HepG2 (cell line): ENCODE data around the gene TYR. TPM values are rescaled to one million over a fixed set of nuclear protein-coding genes. Genes with fewer than 3 reads are reported as not detected.

Experiments
- ATAC-seq: fragments of 200-7000 bp; cut with Tn5 transposase; 3 replicates; pipeline ENCODE4 v1.9.1; 2020; ENCODE audit warnings: mild to moderate bottlenecking, moderate library complexity
- BruUV-seq: library from RNA; stranded (reverse); fragments of 400-500 nt; replicated peaks from 2 replicates; lab custom pipeline; 2021; lab: Mats Ljungman, UMichigan
- CTCF ChIA-PET: fragments of 300-600 bp; formaldehyde crosslinking; extraction: SDS; loops from one replicate; lab custom pipeline; 2021; ENCODE audit warnings: low total read pairs, inconsistent platforms, low intra/inter-chr PET ratio; lab: Yijun Ruan, JAX
- POLR2A ChIA-PET: fragments of 350-600 bp; sonication (Branson Sonifier 250); formaldehyde crosslinking; loops from one replicate; lab custom pipeline; 2020; ENCODE audit warnings: antibody characterized with exemption, inconsistent platforms; lab: Yijun Ruan, JAX
- DNase-seq: peaks from one replicate; pipeline ENCODE4 v3.0.0-alpha.2; 2015; ENCODE audit warnings: low spot score
- FAIRE-seq: peaks from 3 replicates; lab custom pipeline; 2011; peaks lifted over from hg19 to GRCh38; lab: Jason Lieb, UNC
- H2AFZ ChIP-seq: one replicate; pipeline ENCODE4 v1.6.1; 2011; ENCODE audit warnings: low read length, inconsistent platforms
- H3K27ac ChIP-seq: fragments of 300-600 bp; 3 replicates; pipeline ENCODE4 v1.8.0; 2011; ENCODE audit warnings: mixed run types, mild to moderate bottlenecking, mixed read lengths, low read length, inconsistent platforms; ENCODE audit not compliant: insufficient read depth; ENCODE audit errors: extremely low read length
- H3K27me3 ChIP-seq, 2 experiments: fragments of 200-600 bp in 1 of 2; 2 replicates in 1 of 2; 3 replicates in 1 of 2; pipeline versions ENCODE4 v1.6.0 to v1.8.0; 2011; ENCODE audit warnings: low read length in 2 of 2, mild to moderate bottlenecking in 2 of 2, moderate library complexity in 2 of 2, inconsistent platforms in 1 of 2; ENCODE audit not compliant: insufficient read depth in 2 of 2, control insufficient read depth in 1 of 2
- H3K36me3 ChIP-seq, 2 experiments: fragments of 200-600 bp in 1 of 2; replicated peaks in 1 of 2; 2 replicates in 1 of 2; 3 replicates in 1 of 2; pipeline versions ENCODE4 v1.5.1 to v1.8.0; 2011; ENCODE audit warnings: low read length in 2 of 2, inconsistent platforms in 1 of 2; ENCODE audit not compliant: insufficient read depth in 2 of 2, control insufficient read depth in 1 of 2
- H3K4me1 ChIP-seq: 2 replicates; pipeline ENCODE4 v1.5.1; 2012; ENCODE audit warnings: low read length, inconsistent platforms; ENCODE audit not compliant: insufficient read depth
- H3K4me2 ChIP-seq: 2 replicates; pipeline ENCODE4 v1.6.0; 2011; ENCODE audit warnings: low read depth, low read length, inconsistent platforms
- H3K4me3 ChIP-seq, 3 experiments: fragments of 200-600 bp in 1 of 3; sonication (generic), shearing (Covaris generic) in 1 of 3; replicated peaks in 1 of 3; 2 replicates each; pipeline ENCODE4 v1.5.1; 2011 to 2016; ENCODE audit warnings: low read length in 3 of 3, inconsistent platforms in 2 of 3, low read depth in 2 of 3, mild to moderate bottlenecking in 2 of 3, control low read depth in 1 of 3, mixed read lengths in 1 of 3; ENCODE audit not compliant: insufficient read depth in 1 of 3
- H3K79me2 ChIP-seq: one replicate; pipeline ENCODE4 v1.6.1; 2011; ENCODE audit warnings: low read length, inconsistent platforms; ENCODE audit not compliant: insufficient read depth
- H3K9ac ChIP-seq: 2 replicates; pipeline ENCODE4 v1.6.0; 2011; ENCODE audit warnings: mild to moderate bottlenecking, low read depth, low read length, inconsistent platforms; ENCODE audit not compliant: insufficient read depth
- H3K9me3 ChIP-seq: 2 replicates; pipeline ENCODE4 v1.5.1; 2012; ENCODE audit warnings: mild to moderate bottlenecking, low read length
- H4K20me1 ChIP-seq: 2 replicates; pipeline ENCODE4 v1.6.0; 2011; ENCODE audit warnings: inconsistent platforms, mild to moderate bottlenecking, low read length, moderate library complexity; ENCODE audit not compliant: insufficient read depth
- CHCHD3 ChIP-seq: sonication (generic); formaldehyde crosslinking; IDR thresholded peaks from 2 replicates; pipeline ENCODE4 v1.8.0; 2022; ENCODE audit warnings: mild to moderate bottlenecking, missing genetic modification reagents, moderate library complexity
- FOXC1 ChIP-seq: sonication (generic); formaldehyde crosslinking; IDR thresholded peaks from 2 replicates; pipeline ENCODE4 v1.8.0; 2022; ENCODE audit warnings: mild to moderate bottlenecking, missing genetic modification reagents, borderline replicate concordance
- HDAC6 ChIP-seq: fragments of 200-600 bp; sonication (generic); IDR thresholded peaks from 2 replicates; pipeline ENCODE4 v1.7.0; 2017; ENCODE audit warnings: mild to moderate bottlenecking, antibody characterized with exemption, low read length, low read depth
- KLF16 ChIP-seq, 2 experiments: sonication (generic) in 1 of 2; formaldehyde crosslinking in 1 of 2; IDR thresholded peaks; 2 replicates each; pipeline versions ENCODE4 v1.6.1 to v1.8.0; 2016 to 2023; ENCODE audit warnings: missing genetic modification reagents in 2 of 2, missing compliant biosample characterization in 1 of 2
- XBP1 ChIP-seq: sonication (generic); formaldehyde crosslinking; IDR thresholded peaks from 2 replicates; pipeline ENCODE4 v1.5.0; 2020; ENCODE audit warnings: missing genetic modification reagents
- ZC3H13 ChIP-seq: sonication (generic); formaldehyde crosslinking; IDR thresholded peaks from 2 replicates; pipeline ENCODE4 v1.8.1; 2023; ENCODE audit warnings: mild to moderate bottlenecking, missing genetic modification reagents, moderate library complexity
- ZFY ChIP-seq: sonication (generic); formaldehyde crosslinking; IDR thresholded peaks from 2 replicates; pipeline ENCODE4 v1.4.0; 2020; ENCODE audit warnings: missing genetic modification reagents
- ZNF263 ChIP-seq: sonication (generic); formaldehyde crosslinking; IDR thresholded peaks from 2 replicates; pipeline ENCODE4 v1.4.0; 2020; ENCODE audit warnings: missing genetic modification reagents
- ZNF292 ChIP-seq: sonication (generic); formaldehyde crosslinking; IDR thresholded peaks from 2 replicates; pipeline ENCODE4 v1.8.1; 2022; ENCODE audit warnings: mild to moderate bottlenecking, low read depth, missing genetic modification reagents, borderline replicate concordance
- WGBS: methylation state at CpG from one replicate; pipeline ENCODE4 v1.1.6; 2017; ENCODE audit warnings: low lambda C conversion rate; 5-methylcytosine and 5-hydroxymethylcytosine counted together
- in situ Hi-C: cut with HindIII; loops from 2 replicates; pipeline ENCODE4 v1.10.0; 2017; ENCODE audit warnings: low pct_unique_long_range_greater_than_20kb; ENCODE audit not compliant: extremely low pct_ligation_motif_present
- intact Hi-C: fragments of 100-400 bp; cut with micrococcal nuclease; formaldehyde crosslinking; loops from one replicate; pipeline ENCODE4 v1.10.0; 2022; ENCODE audit not compliant: unreplicated experiment
- polyA plus RNA-seq, 8 experiments: library from polyadenylated mRNA; depleted of rRNA in 3 of 8; stranded (reverse) in 7 of 8; unstranded in 1 of 8; fragments of >200 nt; fragmentation: Illumina TruSeq in 4 of 8; extraction: Trizol in 4 of 8; gene quantifications; 2 replicates each; pipeline versions ENCODE4 v1.2.1 to v1.2.3, GENCODE V29; 2011 to 2016; ENCODE audit warnings: low read depth in 4 of 8, missing spikeins in 1 of 8, mixed read lengths in 1 of 8; ENCODE audit not compliant: insufficient read depth in 1 of 8
- total RNA-seq, 5 experiments: library from RNA; depleted of rRNA; stranded (reverse); fragments of >200 nt; fragmentation: Illumina TruSeq; extraction: Trizol; gene quantifications; 2 replicates each; pipeline ENCODE4 v1.2.3, GENCODE V29; 2016; ENCODE audit warnings: low read depth in 1 of 5
- TF ChIP-seq, protein P1 (sequence below): sonication (generic); formaldehyde crosslinking; IDR thresholded peaks from 2 replicates; pipeline ENCODE4 v1.4.0; 2020; ENCODE audit warnings: mild to moderate bottlenecking, missing genetic modification reagents
- TF ChIP-seq, protein P2 (sequence below): sonication (generic); formaldehyde crosslinking; IDR thresholded peaks from 2 replicates; pipeline ENCODE4 v1.8.1; 2023; ENCODE audit warnings: missing genetic modification reagents, inconsistent platforms, borderline replicate concordance
- TF ChIP-seq, protein P3 (sequence below): fragments of 450-650 bp; IDR thresholded peaks from 2 replicates; pipeline ENCODE4 v1.6.1; 2017; ENCODE audit warnings: mild to moderate bottlenecking

Gene TYR
- total and polyA plus RNA-seq, 2 of the 13 experiments (the other 11 are each of a cell fraction or from before 2014, with no cell fraction given): not detected

DNA sequence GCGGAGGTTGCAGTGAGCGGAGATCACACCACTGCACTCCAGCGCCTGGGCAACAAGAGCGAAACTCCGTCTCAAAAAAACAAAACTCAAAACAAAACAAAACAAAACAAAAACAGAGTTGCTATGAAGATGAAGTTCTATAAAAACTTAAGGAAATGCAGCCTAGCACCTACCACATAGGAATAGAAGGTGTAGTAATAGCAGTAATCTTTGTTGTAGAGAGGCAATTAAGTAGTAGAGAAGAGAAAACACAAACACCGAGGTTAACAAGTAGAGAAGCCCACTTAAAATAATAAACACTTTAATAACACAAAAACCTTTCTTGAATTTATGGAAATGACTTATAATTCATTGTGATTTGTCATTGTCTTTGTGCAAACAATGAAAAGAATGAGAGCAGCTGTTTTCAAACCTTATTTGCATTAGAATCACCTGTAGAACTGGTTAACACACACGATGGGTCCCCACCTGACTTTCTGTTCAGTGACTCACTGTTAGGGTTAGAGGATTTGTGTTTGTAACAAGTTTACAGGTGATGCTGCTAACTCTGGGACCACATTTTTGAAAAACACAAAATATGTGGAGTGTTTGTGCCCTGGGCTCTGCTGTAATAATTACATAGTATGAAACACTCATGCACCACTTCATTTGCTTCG is 43.1 kb downstream of the TYR start:
- no peak for FAIRE-seq
- in situ Hi-C loops (no loop called here), intact Hi-C loops (loop anchor here (10.0 kb wide), 1 partner anchor 56 kb away; no protein-coding TSS in a partner anchor)
- no peak overlapping the region for H2AFZ ChIP-seq
- ChIA-PET POLR2A (no interaction called here), CTCF (no interaction called here)
- no peaks in the 10 kb centered on the region for H3K9me3 ChIP-seq
- TF ChIP-seq, protein P1, sequence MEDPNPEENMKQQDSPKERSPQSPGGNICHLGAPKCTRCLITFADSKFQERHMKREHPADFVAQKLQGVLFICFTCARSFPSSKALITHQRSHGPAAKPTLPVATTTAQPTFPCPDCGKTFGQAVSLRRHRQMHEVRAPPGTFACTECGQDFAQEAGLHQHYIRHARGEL: no peak
- no peak for TF ChIP-seq ZC3H13
- TF ChIP-seq HDAC6: no peak
- TF ChIP-seq, protein P2, sequence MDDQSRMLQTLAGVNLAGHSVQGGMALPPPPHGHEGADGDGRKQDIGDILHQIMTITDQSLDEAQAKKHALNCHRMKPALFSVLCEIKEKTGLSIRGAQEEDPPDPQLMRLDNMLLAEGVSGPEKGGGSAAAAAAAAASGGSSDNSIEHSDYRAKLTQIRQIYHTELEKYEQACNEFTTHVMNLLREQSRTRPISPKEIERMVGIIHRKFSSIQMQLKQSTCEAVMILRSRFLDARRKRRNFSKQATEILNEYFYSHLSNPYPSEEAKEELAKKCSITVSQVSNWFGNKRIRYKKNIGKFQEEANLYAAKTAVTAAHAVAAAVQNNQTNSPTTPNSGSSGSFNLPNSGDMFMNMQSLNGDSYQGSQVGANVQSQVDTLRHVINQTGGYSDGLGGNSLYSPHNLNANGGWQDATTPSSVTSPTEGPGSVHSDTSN (CRISPR knock-in tag): no peak
- TF ChIP-seq ZNF292: no peak
- no peaks in the 10 kb centered on the region for H3K4me1 ChIP-seq
- DNase-seq: no peak
- no peaks in the 10 kb centered on the region for H3K27me3 ChIP-seq
- no peaks in the 10 kb centered on the region for H4K20me1 ChIP-seq
- BruUV-seq: no TSS peak
- H3K36me3 ChIP-seq: no peaks in the 10 kb centered on the region
- no peaks in the 10 kb centered on the region for H3K79me2 ChIP-seq
- no peak for ATAC-seq
- 15% methylated on average over 8 of the region's 8 CpGs for WGBS
- no peak overlapping the region for H3K9ac ChIP-seq
- no peak overlapping the region for H3K27ac ChIP-seq
- H3K4me3 ChIP-seq: no peak overlapping the region
- no peak overlapping the region for H3K4me2 ChIP-seq

DNA sequence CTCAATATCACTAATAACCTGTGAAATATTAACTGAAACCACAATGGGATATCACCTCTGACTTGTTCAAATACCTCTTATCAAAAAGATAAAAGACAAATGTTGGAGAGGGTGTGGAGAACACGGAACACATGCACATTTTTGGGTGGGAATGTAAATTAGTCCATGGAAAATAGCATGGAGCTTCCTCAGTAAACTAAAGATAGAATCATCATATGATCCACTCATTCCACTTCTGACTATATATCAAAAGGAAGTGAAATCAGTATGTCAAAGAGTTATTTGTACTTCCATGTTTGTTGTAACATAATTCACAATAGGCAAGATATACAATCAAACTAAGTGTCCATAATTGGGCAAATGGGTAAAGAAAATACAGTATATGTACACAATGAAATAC is 57.4 kb downstream of the TYR start:
- WGBS: 3% methylated on average over 1 of the region's 1 CpG
- intact Hi-C loops: no loop called here
- H3K4me1 ChIP-seq: no peaks in the 10 kb centered on the region
- no peak for TF ChIP-seq KLF16 (CRISPR knock-in tag; IDR thresholded peaks at IDR 0.05)
- TF ChIP-seq CHCHD3 (CRISPR knock-in tag): no peak
- TF ChIP-seq ZNF263 (CRISPR knock-in tag): no peak
- TF ChIP-seq ZFY: no peak
- TF ChIP-seq, protein P3, sequence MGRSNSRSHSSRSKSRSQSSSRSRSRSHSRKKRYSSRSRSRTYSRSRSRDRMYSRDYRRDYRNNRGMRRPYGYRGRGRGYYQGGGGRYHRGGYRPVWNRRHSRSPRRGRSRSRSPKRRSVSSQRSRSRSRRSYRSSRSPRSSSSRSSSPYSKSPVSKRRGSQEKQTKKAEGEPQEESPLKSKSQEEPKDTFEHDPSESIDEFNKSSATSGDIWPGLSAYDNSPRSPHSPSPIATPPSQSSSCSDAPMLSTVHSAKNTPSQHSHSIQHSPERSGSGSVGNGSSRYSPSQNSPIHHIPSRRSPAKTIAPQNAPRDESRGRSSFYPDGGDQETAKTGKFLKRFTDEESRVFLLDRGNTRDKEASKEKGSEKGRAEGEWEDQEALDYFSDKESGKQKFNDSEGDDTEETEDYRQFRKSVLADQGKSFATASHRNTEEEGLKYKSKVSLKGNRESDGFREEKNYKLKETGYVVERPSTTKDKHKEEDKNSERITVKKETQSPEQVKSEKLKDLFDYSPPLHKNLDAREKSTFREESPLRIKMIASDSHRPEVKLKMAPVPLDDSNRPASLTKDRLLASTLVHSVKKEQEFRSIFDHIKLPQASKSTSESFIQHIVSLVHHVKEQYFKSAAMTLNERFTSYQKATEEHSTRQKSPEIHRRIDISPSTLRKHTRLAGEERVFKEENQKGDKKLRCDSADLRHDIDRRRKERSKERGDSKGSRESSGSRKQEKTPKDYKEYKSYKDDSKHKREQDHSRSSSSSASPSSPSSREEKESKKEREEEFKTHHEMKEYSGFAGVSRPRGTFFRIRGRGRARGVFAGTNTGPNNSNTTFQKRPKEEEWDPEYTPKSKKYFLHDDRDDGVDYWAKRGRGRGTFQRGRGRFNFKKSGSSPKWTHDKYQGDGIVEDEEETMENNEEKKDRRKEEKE: no peak
- TF ChIP-seq FOXC1 (CRISPR knock-in tag): no peak
- no peak for TF ChIP-seq XBP1 (CRISPR knock-in tag)
- TF ChIP-seq, all 625 proteins: peak for 0
- no peak overlapping the region for H3K4me2 ChIP-seq
- no peak overlapping the region for H3K4me3 ChIP-seq
- CTCF ChIA-PET: no interaction called here
- POLR2A ChIA-PET: no interaction called here
- no peak for ATAC-seq
- H3K9me3 ChIP-seq: no peaks in the 10 kb centered on the region
- no peaks in the 10 kb centered on the region for H4K20me1 ChIP-seq
- no peaks in the 10 kb centered on the region for H3K27me3 ChIP-seq
- H3K9ac ChIP-seq: no peak overlapping the region
- no peak overlapping the region for H2AFZ ChIP-seq
- no peak overlapping the region for H3K27ac ChIP-seq
- no peaks in the 10 kb centered on the region for H3K79me2 ChIP-seq
- in situ Hi-C loops: no loop called here
- no peak for DNase-seq
- no TSS peak for BruUV-seq
- no peak for FAIRE-seq
- H3K36me3 ChIP-seq: no peaks in the 10 kb centered on the region
